ENCODE data around the gene MRTO4.
"Not testable (repeated sequence)": the region's sequence is repeated elsewhere in the genome, so short reads cannot be mapped to it uniquely, and the experiment has no call there.

MRTO4 gene

GRCh38 chr1:19251305-19252196 lies at the start of gene MRTO4, which contains the start of gene EMC1:
Gene MRTO4, plus strand, starts transcription at chr1:19251805. Its CDS starts 31 bp downstream, at chr1:19251836.
Gene EMC1, minus strand, starts transcription at chr1:19251524. Its CDS starts 15 bp downstream, at chr1:19251509.
- DNase-seq, result peak; percentile 47

GRCh38 chr1:19202396-19202795 lies 49.2 kb upstream of the MRTO4 start:
- no peak for DNase-seq

GRCh38 chr1:19203440-19203839 lies 48.2 kb upstream of the MRTO4 start:
- no peak for DNase-seq

GRCh38 chr1:19204446-19205266 lies 46.9 kb upstream of the MRTO4 start:
- no peak for DNase-seq

GRCh38 chr1:19205403-19205802 lies 46.2 kb upstream of the MRTO4 start:
- no peak for DNase-seq

GRCh38 chr1:19205845-19206244 lies 45.8 kb upstream of the MRTO4 start:
- DNase-seq, result no peak

- no peak for DNase-seq
Observed at GRCh38 chr1:19206947-19207346, 44.7 kb upstream of the MRTO4 start.

GRCh38 chr1:19208710-19209438 lies 42.7 kb upstream of the MRTO4 start:
- no peak for DNase-seq

- DNase-seq, result no peak
Observed at GRCh38 chr1:19209439-19209989, 42.1 kb upstream of the MRTO4 start.

- peak; percentile 67 for DNase-seq
Observed at GRCh38 chr1:19209990-19210771, 41.4 kb upstream of the MRTO4 start, which contains the start of gene UBR4. Gene UBR4, minus strand, starts transcription at chr1:19210266. Its CDS starts 18 bp downstream, at chr1:19210248.

- no peak for DNase-seq
Observed at GRCh38 chr1:19210772-19211549, 40.6 kb upstream of the MRTO4 start.

GRCh38 chr1:19212167-19212566 lies 39.4 kb upstream of the MRTO4 start:
- no peak for DNase-seq

GRCh38 chr1:19213580-19213979 lies 38.0 kb upstream of the MRTO4 start:
- DNase-seq, result no peak

GRCh38 chr1:19216585-19216984 lies 35.0 kb upstream of the MRTO4 start:
- DNase-seq, result not testable (repeated sequence)

- no peak for DNase-seq
Observed at GRCh38 chr1:19219451-19219850, 32.2 kb upstream of the MRTO4 start.

- DNase-seq, result no peak
Observed at GRCh38 chr1:19220080-19220846, 31.3 kb upstream of the MRTO4 start.

- DNase-seq, result no peak
Observed at GRCh38 chr1:19220991-19221390, 30.6 kb upstream of the MRTO4 start.

- DNase-seq, result no peak
Observed at GRCh38 chr1:19222573-19222972, 29.0 kb upstream of the MRTO4 start.

GRCh38 chr1:19222979-19223824 lies 28.4 kb upstream of the MRTO4 start:
- DNase-seq, result no peak
